LHCN-M2 (cell line): ENCODE results near the gene TBC1D3. TPM values are rescaled to one million over a fixed set of nuclear protein-coding genes. Genes with fewer than 3 reads are reported as not detected.
"Not testable (repeated sequence)": the region's sequence is repeated elsewhere in the genome, so short reads cannot be mapped to it uniquely, and the experiment has no call there.

Experiments
- DNase-seq: peaks from one replicate; pipeline ENCODE4 v3.0.0-alpha.2; 2012; ENCODE audit warnings: low read depth
- polyA plus RNA-seq: library from polyadenylated mRNA; unstranded; fragments of >200 nt; gene quantifications from one replicate; pipeline ENCODE4 v1.2.1, GENCODE V29; 2012; ENCODE audit warnings: missing spikeins
- total RNA-seq: library from RNA; depleted of rRNA; stranded (reverse); fragments of >200 nt; gene quantifications from 2 replicates; pipeline ENCODE4 v1.2.3, GENCODE V29; 2014; rRNA removed

Gene TBC1D3
- not detected in 2 replicates for total RNA-seq
- not detected for polyA plus RNA-seq

GRCh38 chr17:38192455-38192854, at the start of gene TBC1D3:
Gene TBC1D3 (minus strand): TSS chr17:38192555. CDS start chr17:38191029, 1,526 bp downstream.
- DNase-seq = not testable (repeated sequence)

DNA sequence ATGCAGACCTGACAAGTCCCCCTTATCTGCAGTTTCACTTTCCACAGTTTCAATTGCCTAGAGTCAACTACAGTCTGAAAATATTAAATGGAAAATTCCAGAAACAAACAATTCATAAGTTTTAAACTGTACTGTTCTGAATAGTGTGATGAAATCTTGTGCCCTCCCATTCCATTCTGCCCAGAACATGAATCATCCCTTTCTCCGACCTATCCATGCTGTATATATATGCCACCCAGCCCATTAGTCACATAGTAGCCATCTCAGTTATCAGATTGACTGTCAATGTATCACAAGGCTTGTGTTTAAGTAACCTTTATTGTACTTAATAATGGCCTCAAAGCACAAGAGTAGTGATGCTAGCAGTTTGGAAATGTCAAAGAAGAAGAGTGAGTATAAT, 40.4 kb upstream of the TBC1D3 start:
- not testable (repeated sequence) for DNase-seq

- not testable (repeated sequence) for DNase-seq
These were observed 33.6 kb upstream of the TBC1D3 start for GRCh38 chr17:38225844-38226495.

- DNase-seq = not testable (repeated sequence)
These were observed 28.5 kb upstream of the TBC1D3 start for GRCh38 chr17:38220867-38221266.

- not testable (repeated sequence) for DNase-seq
These were observed 7.9 kb upstream of the TBC1D3 start for GRCh38 chr17:38200271-38200670.

DNA sequence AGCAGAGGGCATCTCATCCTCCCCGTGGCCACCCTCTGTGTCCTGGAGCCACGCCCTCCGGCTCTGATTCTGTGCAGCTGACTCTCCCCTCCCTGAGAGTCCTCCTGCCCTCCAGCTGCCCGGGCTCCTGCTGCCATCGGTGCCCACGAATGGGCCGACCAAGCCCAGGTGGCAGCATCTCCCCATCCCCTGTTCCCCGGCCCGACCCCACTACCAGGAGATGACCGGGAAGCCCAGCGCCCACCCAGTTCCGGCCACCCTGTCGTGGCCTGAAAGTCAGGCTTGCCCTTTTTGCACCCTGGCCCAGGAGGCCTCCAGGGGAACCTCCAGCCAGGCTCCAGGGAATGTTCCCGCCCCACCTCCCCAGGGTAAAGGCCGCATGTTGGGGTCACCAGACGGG, 57.5 kb downstream of the TBC1D3 start:
- DNase-seq = not testable (repeated sequence)

Other genes with a start within 250 kb of the TBC1D3 start
- 7.7 and 9.7 TPM in 2 replicates for gene TBC1D3L, start 203.5 kb downstream of the TBC1D3 start, total RNA-seq
- not detected in 2 replicates for gene TBC1D3D, start 188.6 kb downstream of the TBC1D3 start, total RNA-seq
- gene TBC1D3C, start 123.9 kb downstream of the TBC1D3 start, total RNA-seq = 0.51 and 0.69 TPM in 2 replicates
- not detected in 2 replicates for gene TBC1D3E, start 64.6 kb downstream of the TBC1D3 start, total RNA-seq
- gene MRPL45, start 104.6 kb upstream of the TBC1D3 start, total RNA-seq = 34.4 and 40.3 TPM in 2 replicates
- gene GPR179, start 151.4 kb upstream of the TBC1D3 start, total RNA-seq = under 0.01 TPM in 1 of 2 replicates, not detected in the other
- 9.4 and 10.1 TPM in 2 replicates for gene SOCS7, start 159.3 kb upstream of the TBC1D3 start, total RNA-seq
- gene ARHGAP23, start 235.9 kb upstream of the TBC1D3 start, total RNA-seq = 20.8 and 31.7 TPM in 2 replicates